ENCODE data around the gene MAN1A2.

DNA sequence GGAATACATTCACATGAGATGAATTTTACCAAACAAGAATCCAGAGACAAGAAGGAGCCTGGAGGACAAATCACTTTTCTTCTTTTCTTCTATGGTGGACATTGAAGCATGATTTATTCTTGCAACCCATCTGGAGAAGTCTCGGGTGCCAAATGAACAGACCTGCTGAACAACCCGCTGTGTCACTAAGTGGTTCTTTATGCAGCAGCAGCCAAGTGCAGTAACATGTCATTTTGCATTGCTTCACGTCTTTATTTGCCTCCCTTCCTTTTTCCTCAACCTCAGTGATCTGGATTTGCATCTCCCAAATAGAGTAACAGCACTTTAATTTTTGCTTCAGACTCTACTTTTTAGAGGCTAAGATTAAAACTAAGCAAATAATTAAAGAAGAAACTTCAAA is 188.6 kb downstream of the MAN1A2 start:
- TF ChIP-seq, protein P1, sequence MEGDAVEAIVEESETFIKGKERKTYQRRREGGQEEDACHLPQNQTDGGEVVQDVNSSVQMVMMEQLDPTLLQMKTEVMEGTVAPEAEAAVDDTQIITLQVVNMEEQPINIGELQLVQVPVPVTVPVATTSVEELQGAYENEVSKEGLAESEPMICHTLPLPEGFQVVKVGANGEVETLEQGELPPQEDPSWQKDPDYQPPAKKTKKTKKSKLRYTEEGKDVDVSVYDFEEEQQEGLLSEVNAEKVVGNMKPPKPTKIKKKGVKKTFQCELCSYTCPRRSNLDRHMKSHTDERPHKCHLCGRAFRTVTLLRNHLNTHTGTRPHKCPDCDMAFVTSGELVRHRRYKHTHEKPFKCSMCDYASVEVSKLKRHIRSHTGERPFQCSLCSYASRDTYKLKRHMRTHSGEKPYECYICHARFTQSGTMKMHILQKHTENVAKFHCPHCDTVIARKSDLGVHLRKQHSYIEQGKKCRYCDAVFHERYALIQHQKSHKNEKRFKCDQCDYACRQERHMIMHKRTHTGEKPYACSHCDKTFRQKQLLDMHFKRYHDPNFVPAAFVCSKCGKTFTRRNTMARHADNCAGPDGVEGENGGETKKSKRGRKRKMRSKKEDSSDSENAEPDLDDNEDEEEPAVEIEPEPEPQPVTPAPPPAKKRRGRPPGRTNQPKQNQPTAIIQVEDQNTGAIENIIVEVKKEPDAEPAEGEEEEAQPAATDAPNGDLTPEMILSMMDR (tag by site-specific recombination; IDR thresholded peaks at IDR 0.05) = no peak
- TF ChIP-seq FEZF1 (tag by site-specific recombination; IDR thresholded peaks at IDR 0.05) (no peak), ZNF239 (tag by site-specific recombination; IDR thresholded peaks at IDR 0.05) (no peak), ZNF416 (tag by site-specific recombination; IDR thresholded peaks at IDR 0.05) (no peak), ZNF121 (tag by site-specific recombination; IDR thresholded peaks at IDR 0.05) (no peak), ZSCAN23 (tag by site-specific recombination; IDR thresholded peaks at IDR 0.05) (no peak)
- TF ChIP-seq, protein P2, sequence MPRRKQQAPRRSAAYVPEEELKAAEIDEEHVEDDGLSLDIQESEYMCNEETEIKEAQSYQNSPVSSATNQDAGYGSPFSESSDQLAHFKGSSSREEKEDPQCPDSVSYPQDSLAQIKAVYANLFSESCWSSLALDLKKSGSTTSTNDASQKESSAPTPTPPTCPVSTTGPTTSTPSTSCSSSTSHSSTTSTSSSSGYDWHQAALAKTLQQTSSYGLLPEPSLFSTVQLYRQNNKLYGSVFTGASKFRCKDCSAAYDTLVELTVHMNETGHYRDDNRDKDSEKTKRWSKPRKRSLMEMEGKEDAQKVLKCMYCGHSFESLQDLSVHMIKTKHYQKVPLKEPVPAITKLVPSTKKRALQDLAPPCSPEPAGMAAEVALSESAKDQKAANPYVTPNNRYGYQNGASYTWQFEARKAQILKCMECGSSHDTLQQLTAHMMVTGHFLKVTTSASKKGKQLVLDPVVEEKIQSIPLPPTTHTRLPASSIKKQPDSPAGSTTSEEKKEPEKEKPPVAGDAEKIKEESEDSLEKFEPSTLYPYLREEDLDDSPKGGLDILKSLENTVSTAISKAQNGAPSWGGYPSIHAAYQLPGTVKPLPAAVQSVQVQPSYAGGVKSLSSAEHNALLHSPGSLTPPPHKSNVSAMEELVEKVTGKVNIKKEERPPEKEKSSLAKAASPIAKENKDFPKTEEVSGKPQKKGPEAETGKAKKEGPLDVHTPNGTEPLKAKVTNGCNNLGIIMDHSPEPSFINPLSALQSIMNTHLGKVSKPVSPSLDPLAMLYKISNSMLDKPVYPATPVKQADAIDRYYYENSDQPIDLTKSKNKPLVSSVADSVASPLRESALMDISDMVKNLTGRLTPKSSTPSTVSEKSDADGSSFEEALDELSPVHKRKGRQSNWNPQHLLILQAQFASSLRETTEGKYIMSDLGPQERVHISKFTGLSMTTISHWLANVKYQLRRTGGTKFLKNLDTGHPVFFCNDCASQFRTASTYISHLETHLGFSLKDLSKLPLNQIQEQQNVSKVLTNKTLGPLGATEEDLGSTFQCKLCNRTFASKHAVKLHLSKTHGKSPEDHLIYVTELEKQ (tag by site-specific recombination; IDR thresholded peaks at IDR 0.05; ENCODE audit: borderline replicate concordance) = no peak
